ENCODE measurements around the gene ANKS1B.
A peak's percentile ranks its signal among the peaks of the same experiment; 100 is the strongest.

Gene ANKS1B

DNA sequence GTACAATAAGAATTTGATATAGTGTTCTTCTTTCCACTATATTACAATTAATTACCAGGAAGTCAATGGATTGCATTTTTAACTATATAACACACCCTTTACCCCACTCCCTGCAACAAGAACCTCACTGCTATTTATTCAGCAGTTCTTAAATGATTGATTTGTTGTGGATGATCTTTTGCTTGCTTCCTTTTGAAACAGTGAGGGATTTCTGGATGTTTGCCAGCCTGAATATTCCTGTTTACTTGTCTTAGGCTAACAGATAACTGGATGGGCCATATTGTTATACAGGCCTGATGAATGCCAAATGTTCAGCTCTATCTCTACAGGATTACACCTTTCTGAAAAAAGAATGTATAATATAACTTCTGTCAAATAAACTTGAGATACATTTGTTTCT, 842.1 kb downstream of the ANKS1B start:
- no peak for TF ChIP-seq OSR1 (CRISPR knock-in tag; IDR thresholded peaks at IDR 0.05)
- TF ChIP-seq ZNF8 (CRISPR knock-in tag; IDR thresholded peaks at IDR 0.05), result no peak
- TF ChIP-seq TOX (CRISPR knock-in tag; IDR thresholded peaks at IDR 0.05; ENCODE audit: borderline replicate concordance), result no peak
- TF ChIP-seq ZNF565 (CRISPR knock-in tag; conservative IDR thresholded peaks at IDR 0.05; ENCODE audit: low read depth), result no peak
- no peak for TF ChIP-seq SNAI2 (CRISPR knock-in tag; IDR thresholded peaks at IDR 0.05)
- TF ChIP-seq ISL1 (CRISPR knock-in tag; IDR thresholded peaks at IDR 0.05), result no peak
- TF ChIP-seq CSDC2 (CRISPR knock-in tag; IDR thresholded peaks at IDR 0.05), result no peak
- TF ChIP-seq, protein P1, sequence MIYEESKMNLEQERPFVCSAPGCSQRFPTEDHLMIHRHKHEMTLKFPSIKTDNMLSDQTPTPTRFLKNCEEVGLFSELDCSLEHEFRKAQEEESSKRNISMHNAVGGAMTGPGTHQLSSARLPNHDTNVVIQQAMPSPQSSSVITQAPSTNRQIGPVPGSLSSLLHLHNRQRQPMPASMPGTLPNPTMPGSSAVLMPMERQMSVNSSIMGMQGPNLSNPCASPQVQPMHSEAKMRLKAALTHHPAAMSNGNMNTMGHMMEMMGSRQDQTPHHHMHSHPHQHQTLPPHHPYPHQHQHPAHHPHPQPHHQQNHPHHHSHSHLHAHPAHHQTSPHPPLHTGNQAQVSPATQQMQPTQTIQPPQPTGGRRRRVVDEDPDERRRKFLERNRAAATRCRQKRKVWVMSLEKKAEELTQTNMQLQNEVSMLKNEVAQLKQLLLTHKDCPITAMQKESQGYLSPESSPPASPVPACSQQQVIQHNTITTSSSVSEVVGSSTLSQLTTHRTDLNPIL (CRISPR knock-in tag; IDR thresholded peaks at IDR 0.05; ENCODE audit: low read depth), result no peak
- TF ChIP-seq ZFP30 (CRISPR knock-in tag; IDR thresholded peaks at IDR 0.05), result no peak
- no peak for TF ChIP-seq ARNTL (CRISPR knock-in tag; IDR thresholded peaks at IDR 0.05; ENCODE audit: borderline replicate concordance, low read depth)
- TF ChIP-seq TCF4 (CRISPR knock-in tag; IDR thresholded peaks at IDR 0.05; ENCODE audit: borderline replicate concordance), result no peak
- TF ChIP-seq, protein P2, sequence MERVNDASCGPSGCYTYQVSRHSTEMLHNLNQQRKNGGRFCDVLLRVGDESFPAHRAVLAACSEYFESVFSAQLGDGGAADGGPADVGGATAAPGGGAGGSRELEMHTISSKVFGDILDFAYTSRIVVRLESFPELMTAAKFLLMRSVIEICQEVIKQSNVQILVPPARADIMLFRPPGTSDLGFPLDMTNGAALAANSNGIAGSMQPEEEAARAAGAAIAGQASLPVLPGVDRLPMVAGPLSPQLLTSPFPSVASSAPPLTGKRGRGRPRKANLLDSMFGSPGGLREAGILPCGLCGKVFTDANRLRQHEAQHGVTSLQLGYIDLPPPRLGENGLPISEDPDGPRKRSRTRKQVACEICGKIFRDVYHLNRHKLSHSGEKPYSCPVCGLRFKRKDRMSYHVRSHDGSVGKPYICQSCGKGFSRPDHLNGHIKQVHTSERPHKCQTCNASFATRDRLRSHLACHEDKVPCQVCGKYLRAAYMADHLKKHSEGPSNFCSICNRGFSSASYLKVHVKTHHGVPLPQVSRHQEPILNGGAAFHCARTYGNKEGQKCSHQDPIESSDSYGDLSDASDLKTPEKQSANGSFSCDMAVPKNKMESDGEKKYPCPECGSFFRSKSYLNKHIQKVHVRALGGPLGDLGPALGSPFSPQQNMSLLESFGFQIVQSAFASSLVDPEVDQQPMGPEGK (CRISPR knock-in tag; IDR thresholded peaks at IDR 0.05; ENCODE audit: borderline replicate concordance), result no peak
- TF ChIP-seq, protein P3, sequence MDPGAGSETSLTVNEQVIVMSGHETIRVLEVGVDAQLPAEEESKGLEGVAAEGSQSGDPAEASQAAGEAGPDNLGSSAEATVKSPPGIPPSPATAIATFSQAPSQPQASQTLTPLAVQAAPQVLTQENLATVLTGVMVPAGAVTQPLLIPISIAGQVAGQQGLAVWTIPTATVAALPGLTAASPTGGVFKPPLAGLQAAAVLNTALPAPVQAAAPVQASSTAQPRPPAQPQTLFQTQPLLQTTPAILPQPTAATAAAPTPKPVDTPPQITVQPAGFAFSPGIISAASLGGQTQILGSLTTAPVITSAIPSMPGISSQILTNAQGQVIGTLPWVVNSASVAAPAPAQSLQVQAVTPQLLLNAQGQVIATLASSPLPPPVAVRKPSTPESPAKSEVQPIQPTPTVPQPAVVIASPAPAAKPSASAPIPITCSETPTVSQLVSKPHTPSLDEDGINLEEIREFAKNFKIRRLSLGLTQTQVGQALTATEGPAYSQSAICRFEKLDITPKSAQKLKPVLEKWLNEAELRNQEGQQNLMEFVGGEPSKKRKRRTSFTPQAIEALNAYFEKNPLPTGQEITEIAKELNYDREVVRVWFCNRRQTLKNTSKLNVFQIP (CRISPR knock-in tag; IDR thresholded peaks at IDR 0.05; ENCODE audit: borderline replicate concordance, low read depth), result no peak
- TF ChIP-seq, protein P4, sequence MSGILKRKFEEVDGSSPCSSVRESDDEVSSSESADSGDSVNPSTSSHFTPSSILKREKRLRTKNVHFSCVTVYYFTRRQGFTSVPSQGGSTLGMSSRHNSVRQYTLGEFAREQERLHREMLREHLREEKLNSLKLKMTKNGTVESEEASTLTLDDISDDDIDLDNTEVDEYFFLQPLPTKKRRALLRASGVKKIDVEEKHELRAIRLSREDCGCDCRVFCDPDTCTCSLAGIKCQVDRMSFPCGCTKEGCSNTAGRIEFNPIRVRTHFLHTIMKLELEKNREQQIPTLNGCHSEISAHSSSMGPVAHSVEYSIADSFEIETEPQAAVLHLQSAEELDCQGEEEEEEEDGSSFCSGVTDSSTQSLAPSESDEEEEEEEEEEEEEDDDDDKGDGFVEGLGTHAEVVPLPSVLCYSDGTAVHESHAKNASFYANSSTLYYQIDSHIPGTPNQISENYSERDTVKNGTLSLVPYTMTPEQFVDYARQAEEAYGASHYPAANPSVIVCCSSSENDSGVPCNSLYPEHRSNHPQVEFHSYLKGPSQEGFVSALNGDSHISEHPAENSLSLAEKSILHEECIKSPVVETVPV (CRISPR knock-in tag; IDR thresholded peaks at IDR 0.05), result no peak
- no peak for TF ChIP-seq GLIS3 (CRISPR knock-in tag; IDR thresholded peaks at IDR 0.05)
- ATAC-seq, result no peak

DNA sequence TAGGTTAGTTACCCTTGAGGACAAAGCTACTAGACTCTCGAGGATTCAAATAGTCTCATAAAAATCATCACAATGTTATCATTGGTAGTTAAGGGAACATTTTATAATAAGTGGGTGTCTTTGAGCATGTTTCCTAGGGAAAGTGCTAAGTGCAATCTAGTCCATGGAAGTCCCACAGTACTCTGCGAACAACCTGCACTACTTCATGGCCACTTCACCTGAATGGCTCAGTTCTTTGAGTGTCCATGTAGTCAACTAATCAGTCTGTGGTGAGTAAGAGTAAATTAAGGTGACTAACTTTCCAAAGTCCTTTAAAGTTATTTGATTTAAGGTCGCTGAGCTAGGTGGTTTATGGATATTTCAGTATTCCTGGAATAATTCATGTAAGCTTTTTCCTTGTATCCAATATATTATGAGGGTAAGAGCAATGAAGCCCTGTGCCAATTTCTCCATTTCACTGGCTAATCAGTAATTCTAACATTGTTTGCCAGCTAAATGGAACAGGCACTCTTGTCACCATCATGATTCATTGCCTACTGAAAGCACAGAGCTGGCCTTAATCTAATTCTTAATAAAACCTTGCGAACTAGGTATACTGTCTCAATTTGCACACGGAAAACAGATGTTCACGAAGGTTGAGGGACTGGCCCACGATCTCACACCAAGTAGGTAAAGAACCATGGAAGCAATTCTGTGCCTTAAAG, 844.6 kb downstream of the ANKS1B start:
- no peak for TF ChIP-seq ZFP3 (CRISPR knock-in tag; IDR thresholded peaks at IDR 0.05)
- TF ChIP-seq OSR1 (CRISPR knock-in tag; IDR thresholded peaks at IDR 0.05), result no peak
- peak; percentile 71 for TF ChIP-seq ISL1 (CRISPR knock-in tag; IDR thresholded peaks at IDR 0.05)
- no peak for TF ChIP-seq ZFP30 (CRISPR knock-in tag; IDR thresholded peaks at IDR 0.05)
- no peak for TF ChIP-seq ESRRG (CRISPR knock-in tag; IDR thresholded peaks at IDR 0.05)
- no peak for ATAC-seq

DNA sequence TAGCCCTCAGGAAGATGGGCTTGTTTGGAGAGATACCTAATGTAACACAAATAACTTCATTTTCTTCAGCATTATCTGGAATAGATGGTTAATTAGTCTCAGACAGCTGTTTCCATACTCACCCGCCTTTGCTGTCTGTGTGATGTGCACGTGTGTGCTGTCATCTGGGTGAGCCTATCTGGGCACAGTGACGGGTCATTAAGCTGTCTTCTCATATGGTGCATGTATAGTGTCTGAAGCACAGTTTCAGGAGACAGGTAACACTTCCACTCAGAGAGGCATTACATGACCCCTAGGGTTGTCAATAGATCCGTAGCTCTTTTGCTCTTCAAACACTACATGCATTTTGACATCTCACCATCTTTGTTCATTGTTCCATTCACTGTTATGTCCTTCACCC, 846.3 kb downstream of the ANKS1B start:
- no peak for ATAC-seq
- TF ChIP-seq ZC3H10 (CRISPR knock-in tag; IDR thresholded peaks at IDR 0.05) (no peak), ZNF8 (CRISPR knock-in tag; IDR thresholded peaks at IDR 0.05) (no peak), ISL1 (CRISPR knock-in tag; IDR thresholded peaks at IDR 0.05) (no peak), ARNTL (CRISPR knock-in tag; IDR thresholded peaks at IDR 0.05; ENCODE audit: borderline replicate concordance, low read depth) (no peak), TOX (CRISPR knock-in tag; IDR thresholded peaks at IDR 0.05; ENCODE audit: borderline replicate concordance) (no peak), BACH2 (CRISPR knock-in tag; IDR thresholded peaks at IDR 0.05; ENCODE audit: borderline replicate concordance) (no peak), GLIS3 (CRISPR knock-in tag; IDR thresholded peaks at IDR 0.05) (no peak), ZFP30 (CRISPR knock-in tag; IDR thresholded peaks at IDR 0.05) (no peak), OSR1 (CRISPR knock-in tag; IDR thresholded peaks at IDR 0.05) (no peak), TCF4 (CRISPR knock-in tag; IDR thresholded peaks at IDR 0.05; ENCODE audit: borderline replicate concordance) (no peak)
- TF ChIP-seq, protein P4 (CRISPR knock-in tag; IDR thresholded peaks at IDR 0.05), result no peak
- TF ChIP-seq, protein P3 (CRISPR knock-in tag; IDR thresholded peaks at IDR 0.05; ENCODE audit: borderline replicate concordance, low read depth), result no peak
